HG03571 (cell line): ENCODE measurements around the gene ARHGAP20.

Source experiments
- ATAC-seq: cut with Tn5 transposase; IDR thresholded peaks from one replicate; pipeline ENCODE4 v1.9.1; 2021; ENCODE audit not compliant: unreplicated experiment

ARHGAP20 gene

DNA sequence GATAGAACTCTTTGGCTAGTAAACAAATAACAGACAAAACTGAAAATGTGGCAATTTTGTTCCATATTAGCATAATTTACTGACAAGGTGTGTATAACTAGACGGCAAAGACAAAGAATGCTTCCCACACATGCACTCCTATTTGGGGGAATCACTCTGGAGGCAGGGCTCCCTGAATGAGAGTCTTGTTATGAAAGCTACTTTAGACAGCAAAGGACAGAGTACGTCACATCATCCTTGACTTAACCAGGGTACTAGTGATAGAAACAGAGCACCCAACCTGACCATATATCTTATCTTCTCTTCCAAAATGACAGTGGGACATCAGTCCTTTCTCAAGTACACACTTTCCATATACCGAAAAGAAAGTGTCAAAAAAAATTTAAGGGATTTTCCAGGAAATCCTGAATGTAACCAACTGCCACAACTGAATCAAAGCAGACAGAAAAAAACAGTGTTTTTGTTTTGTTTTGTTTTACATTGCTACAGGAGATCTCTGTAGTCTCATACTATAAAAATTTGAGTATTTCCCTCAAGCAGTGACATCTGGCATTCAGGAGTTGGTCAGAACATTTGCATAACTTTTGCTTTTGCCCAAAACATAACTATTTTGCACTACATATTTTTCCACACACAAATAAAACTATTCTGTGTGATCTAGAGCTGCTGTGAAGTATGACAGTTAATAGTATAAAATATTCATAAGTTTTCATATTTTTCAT lies 98.9 kb downstream of the ARHGAP20 start:
- ATAC-seq: no peak

DNA sequence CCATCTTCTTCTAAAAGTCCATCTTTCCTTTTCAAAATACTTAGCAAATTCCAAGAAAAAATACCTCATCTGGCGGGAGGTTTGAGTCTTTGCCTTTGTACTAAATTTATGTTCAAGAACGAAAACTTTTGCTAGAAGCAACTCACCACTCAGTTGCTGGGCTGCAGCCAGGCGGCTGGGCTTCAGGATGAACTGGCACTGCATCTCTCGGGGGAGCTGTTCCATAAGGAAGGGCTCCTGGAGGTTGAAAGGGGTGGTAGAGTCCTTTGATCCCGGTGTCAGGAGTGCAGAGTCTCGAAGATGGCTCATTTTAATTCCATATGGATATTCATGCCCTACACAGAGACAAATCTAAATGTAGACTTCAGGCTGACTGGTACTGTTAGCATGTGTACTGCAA lies 105.8 kb downstream of the ARHGAP20 start:
- no peak for ATAC-seq

DNA sequence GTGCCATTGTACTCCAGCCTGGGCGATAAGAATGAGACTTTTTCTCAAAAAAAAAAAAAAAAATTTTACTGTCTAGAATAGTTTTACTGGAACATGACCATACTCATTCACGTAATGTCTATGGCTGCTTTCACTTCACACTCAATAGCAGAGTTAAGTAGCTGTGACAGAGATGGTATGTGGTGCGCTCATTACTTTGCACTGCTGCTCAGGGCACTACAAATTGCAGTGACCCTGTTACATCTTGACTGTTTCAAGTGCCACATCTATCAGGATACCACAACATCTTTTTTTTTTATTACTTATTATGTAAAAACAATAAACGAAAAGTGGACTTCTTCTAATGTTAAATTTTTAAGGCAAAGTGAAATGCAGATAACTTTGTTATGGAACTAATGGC lies 110.3 kb downstream of the ARHGAP20 start:
- no peak for ATAC-seq

GRCh38 chr11:110600322-110600721 lies 111.9 kb downstream of the ARHGAP20 start:
- no peak for ATAC-seq

DNA sequence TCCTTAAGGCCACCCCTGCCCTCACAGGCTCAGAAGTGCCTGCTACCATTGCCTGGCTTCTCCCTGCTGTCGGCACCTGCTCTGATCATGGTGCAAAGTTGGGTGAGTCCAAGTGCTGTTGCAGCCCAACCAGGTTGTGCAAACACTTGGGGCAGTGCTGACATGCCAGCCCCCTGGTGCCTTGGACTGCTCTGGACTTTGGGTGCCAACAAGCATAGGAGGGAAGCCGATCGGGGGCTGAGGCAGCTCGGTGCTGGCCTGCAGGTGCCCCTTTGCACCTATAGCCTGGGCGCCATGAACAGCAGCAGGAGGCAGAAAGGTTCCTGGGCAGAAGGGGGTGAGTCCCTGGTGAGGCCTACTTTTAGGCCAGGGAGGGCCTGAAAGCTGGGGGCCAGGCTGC lies 113.0 kb downstream of the ARHGAP20 start:
- ATAC-seq: no peak

- no peak for ATAC-seq
Measured at GRCh38 chr11:110598725-110599124, 113.5 kb downstream of the ARHGAP20 start.

DNA sequence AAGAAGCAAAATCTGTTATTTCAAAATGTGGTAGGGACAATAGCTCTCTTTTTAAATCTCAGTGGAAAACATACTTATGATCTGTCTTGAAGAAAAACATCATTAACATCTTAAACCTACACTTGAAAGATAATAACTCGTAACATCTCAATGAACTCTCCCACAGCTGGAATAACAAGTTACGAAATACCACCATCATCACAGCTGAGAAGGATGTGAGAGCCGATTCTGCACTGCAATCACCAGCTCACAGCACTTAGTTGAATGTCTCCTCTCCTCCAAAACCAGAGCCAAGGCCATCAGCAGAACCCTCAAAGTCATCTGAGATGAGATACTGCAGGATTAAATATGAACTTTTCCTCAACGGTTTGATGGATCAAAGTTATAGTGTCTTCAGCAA lies 124.3 kb downstream of the ARHGAP20 start:
- no peak for ATAC-seq

GRCh38 chr11:110587129-110587528 lies 125.1 kb downstream of the ARHGAP20 start:
- ATAC-seq: no peak

DNA sequence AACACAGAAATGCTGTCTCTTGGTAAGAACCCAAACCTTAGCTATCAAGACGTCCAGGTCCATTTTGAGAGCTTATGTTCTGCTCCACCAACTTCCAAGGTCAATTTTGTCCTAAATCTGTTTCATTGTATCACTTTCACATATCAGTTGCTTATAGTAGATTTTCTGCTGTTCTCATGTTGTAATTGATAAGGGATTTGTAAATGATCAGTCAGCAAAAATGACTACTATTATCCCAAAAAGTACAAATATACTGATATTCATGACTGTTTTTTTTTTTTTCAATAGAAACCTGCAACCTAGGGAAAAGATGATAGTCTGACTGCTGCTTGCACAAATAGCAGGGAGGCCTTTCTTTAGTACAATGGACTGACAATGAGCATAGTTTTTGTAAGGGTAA lies 128.1 kb downstream of the ARHGAP20 start:
- ATAC-seq: no peak

DNA sequence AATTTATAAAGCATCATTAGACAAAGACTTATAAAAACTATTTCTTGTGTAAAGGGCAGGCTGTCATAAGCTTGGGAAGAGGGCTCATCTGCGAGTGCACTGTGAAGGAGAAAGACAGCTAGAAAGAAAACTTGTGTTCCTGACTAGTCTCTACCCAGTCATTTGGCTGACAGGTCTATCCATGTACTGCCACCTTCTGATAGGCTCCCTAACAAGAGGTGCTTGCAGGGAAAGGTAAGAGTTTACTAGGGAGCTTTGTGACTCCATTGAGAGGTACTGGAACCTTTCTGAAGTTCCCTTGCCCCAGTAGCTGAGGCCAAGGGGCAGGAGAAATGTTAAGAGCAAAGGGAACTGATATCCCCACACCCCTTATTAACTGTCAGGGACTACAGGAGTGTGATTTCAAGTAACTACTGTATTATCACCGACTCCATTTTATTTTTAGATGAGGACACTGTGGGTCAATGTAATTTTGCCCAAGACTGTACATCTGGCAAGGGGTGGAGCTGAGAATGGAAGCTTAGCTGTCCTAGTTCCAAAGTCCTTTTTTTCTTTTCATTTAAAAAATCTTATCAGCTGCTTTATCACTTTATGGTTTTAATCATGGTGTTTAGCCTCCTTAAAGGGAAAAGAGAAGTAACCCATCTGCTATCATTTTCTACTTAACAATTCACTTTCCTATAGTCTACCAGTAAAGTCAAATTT lies 129.4 kb downstream of the ARHGAP20 start:
- ATAC-seq: no peak

DNA sequence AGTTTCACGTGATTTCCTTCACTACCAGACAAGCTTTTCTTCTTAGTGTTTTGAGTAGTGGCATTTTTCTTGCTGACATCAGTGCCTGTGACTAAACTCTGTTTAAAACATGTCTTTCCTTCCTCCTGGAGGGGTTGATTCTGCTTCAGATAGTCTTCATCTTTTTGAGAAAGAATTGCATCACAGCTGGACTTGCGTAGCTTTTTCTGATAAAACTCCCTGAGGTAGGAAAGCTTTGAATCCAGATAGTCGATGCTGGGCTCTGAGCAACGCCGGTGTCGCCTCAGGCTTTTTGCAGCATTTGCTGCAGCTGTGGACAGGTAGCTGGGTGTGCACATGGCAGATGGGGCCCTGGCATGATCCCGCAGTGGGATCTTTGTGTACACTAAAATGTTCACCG lies 131.7 kb downstream of the ARHGAP20 start:
- no peak for ATAC-seq

DNA sequence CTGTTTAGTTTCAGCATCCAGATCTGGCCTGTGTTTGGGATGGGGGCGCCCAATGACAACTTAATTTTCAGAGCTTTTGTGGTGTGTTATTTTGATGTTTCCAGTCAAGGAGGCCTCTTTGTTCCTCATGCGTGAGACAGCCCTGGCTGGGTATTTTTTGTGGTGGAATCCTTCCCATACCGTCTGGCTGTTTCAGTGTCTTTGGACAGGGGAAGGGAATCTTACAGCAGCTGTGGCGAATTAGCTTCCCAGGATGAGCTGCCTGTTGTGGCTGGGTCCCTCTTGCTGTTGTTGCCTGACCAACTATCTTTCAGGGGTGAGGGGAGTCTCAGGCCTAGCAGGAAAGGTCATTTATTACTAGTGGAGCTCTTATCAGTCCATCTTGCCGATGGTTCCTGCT lies 138.8 kb downstream of the ARHGAP20 start:
- no peak for ATAC-seq

GRCh38 chr11:110571081-110571720 lies 141.0 kb downstream of the ARHGAP20 start:
- no peak for ATAC-seq

GRCh38 chr11:110566577-110566976 lies 145.7 kb downstream of the ARHGAP20 start:
- no peak for ATAC-seq

GRCh38 chr11:110565357-110566336 lies 146.6 kb downstream of the ARHGAP20 start:
- ATAC-seq: no peak

GRCh38 chr11:110564676-110565356 lies 147.4 kb downstream of the ARHGAP20 start:
- no peak for ATAC-seq

DNA sequence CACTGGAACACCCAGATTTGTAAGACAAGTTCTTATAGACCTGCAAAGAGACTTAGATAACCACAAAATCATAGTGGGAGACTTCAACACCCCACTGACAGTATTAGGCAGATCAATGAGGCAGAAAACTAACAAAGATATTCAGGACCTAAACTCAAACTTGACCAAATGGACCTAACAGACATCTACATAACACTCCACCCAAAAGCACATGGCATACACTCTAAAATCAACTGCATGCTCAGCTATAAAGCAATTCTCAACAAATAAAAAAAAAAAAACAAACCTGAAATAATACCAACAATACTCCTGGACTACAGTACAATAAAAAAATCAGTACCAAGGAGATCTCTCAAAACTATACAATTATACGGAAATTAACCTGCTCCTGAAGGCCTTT lies 167.5 kb downstream of the ARHGAP20 start:
- no peak for ATAC-seq

DNA sequence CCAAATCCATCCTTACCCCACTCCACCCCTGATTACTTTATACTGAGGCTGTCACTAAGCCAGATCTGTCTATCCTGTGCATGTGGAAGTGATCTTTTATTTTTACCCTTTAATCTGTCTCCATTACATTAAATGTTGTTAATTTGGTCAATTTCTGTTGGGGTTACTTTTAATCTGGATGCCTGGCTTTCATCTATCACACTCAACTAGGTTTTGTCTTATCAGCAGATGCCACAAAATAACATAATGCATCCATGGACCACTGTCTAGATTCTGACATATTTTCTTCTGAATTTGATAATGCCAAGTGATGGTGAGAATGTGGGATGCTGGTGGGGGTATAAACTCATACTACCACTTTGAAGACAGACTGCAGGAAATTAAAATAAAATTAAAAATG lies 174.1 kb downstream of the ARHGAP20 start:
- ATAC-seq: no peak

- no peak for ATAC-seq
Measured at GRCh38 chr11:110530900-110531741, 181.1 kb downstream of the ARHGAP20 start.

DNA sequence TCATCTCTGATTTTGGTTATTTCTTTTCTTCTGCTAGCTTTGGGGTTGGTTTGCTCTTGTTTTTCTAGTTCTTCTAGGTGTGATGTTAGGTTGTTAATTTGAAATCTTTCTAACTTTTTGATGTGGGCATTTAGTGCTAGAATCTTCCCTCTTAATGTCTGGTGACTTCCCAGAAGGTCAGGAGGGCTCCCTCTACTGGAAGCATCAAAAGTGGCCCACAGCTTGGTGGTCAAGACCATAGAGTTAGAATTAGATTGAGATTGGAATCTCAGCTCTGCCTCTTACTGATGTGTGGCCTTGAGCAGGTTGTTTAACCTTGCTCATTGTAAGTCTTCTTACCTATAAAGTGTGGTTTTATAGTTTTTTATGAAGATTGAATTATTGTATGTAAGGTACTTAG lies 183.2 kb downstream of the ARHGAP20 start:
- ATAC-seq: no peak
